Sigmoid colon (tissue), 4 donors: ENCODE data around the gene PSPC1.

Experiments used
- CTCF ChIP-seq, 4 experiments: fragments of 450-650 bp in 3 of 4; fragments of 200-600 bp in 1 of 4; IDR thresholded peaks; one replicate each; pipeline ENCODE4 v1.5.1; 2016 to 2019; ENCODE audit warnings: antibody characterized with exemption in 4 of 4, mild to moderate bottlenecking in 3 of 4, moderate library complexity in 2 of 4
- EP300 ChIP-seq, 4 donors: sonication (generic); formaldehyde crosslinking; IDR thresholded peaks; one replicate each; pipeline ENCODE4 v1.6.1; 2017; ENCODE audit warnings: antibody characterized with exemption in 4 of 4
- POLR2A ChIP-seq, 2 donors: fragments of 450-650 bp; IDR thresholded peaks; one replicate each; pipeline ENCODE4 v1.6.1; 2016; ENCODE audit warnings: antibody characterized with exemption in 2 of 2, mild to moderate bottlenecking in 2 of 2, moderate library complexity in 2 of 2
- POLR2AphosphoS5 ChIP-seq, 4 donors: sonication (generic); formaldehyde crosslinking; IDR thresholded peaks; one replicate each; pipeline ENCODE4 v1.6.1; 2017; ENCODE audit warnings: antibody characterized with exemption in 4 of 4

- TF ChIP-seq CTCF (IDR thresholded peaks at IDR 0.05), result no peak
- no peak for TF ChIP-seq POLR2AphosphoS5 (IDR thresholded peaks at IDR 0.05)
- no peak for TF ChIP-seq EP300 (IDR thresholded peaks at IDR 0.05)
- no peak for TF ChIP-seq POLR2A (IDR thresholded peaks at IDR 0.05)
These were observed 109.8 kb downstream of the PSPC1 start for GRCh38 chr13:19672990-19673389.
